Neural progenitor cell (in vitro differentiated cells): Measurements from ENCODE around the gene TECR.

Source experiments
- EZH2 ChIP-seq: fragments of 200-600 bp; sonication (generic); IDR thresholded peaks from 2 replicates; pipeline ENCODE4 v1.6.1; 2017; ENCODE audit warnings: antibody characterized with exemption, mild to moderate bottlenecking, moderate library complexity
- EZH2phosphoT487 ChIP-seq: fragments of 200-600 bp; sonication (generic); IDR thresholded peaks from 2 replicates; pipeline ENCODE4 v1.6.1; 2017; ENCODE audit warnings: antibody characterized with exemption
- TF ChIP-seq, protein P1 (sequence below): fragments of 200-600 bp; sonication (generic); IDR thresholded peaks from 2 replicates; pipeline ENCODE4 v1.5.1; 2017; ENCODE audit warnings: antibody characterized with exemption, mild to moderate bottlenecking

- TF ChIP-seq, protein P1, sequence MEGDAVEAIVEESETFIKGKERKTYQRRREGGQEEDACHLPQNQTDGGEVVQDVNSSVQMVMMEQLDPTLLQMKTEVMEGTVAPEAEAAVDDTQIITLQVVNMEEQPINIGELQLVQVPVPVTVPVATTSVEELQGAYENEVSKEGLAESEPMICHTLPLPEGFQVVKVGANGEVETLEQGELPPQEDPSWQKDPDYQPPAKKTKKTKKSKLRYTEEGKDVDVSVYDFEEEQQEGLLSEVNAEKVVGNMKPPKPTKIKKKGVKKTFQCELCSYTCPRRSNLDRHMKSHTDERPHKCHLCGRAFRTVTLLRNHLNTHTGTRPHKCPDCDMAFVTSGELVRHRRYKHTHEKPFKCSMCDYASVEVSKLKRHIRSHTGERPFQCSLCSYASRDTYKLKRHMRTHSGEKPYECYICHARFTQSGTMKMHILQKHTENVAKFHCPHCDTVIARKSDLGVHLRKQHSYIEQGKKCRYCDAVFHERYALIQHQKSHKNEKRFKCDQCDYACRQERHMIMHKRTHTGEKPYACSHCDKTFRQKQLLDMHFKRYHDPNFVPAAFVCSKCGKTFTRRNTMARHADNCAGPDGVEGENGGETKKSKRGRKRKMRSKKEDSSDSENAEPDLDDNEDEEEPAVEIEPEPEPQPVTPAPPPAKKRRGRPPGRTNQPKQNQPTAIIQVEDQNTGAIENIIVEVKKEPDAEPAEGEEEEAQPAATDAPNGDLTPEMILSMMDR = no peak
- TF ChIP-seq EZH2 (no peak), EZH2phosphoT487 (no peak)
These were observed 25.0 kb downstream of the TECR start for GRCh38 chr19:14554382-14554812.
